Measurements from ENCODE around the gene ZNF436. TPM values are rescaled to one million over a fixed set of nuclear protein-coding genes. Genes with fewer than 3 reads are reported as not detected.

The ZNF436 gene
- total RNA-seq, 5 donors from 2014 or later (not counting 1 experiment from before 2014, with no cell fraction given), result 4.6 to 9.8 (median 9.3) TPM

- H3K36me3 ChIP-seq (ENCODE audit: control insufficient read depth in 2 of 2, extremely low read depth in 1 of 2, insufficient read depth in 1 of 2, low read length in 1 of 2), result peaks cover 0 to 23% of the 10 kb centered on the region in 2 donors
- H3K4me3 ChIP-seq (ENCODE audit: control insufficient read depth in 1 of 2, extremely low read depth in 1 of 2, low read length in 1 of 2), result no peak overlapping the region
- no peak overlapping the region for H3K27ac ChIP-seq (ENCODE audit: low read length)
- ATAC-seq (replicated peaks in 1 of 4) (no peak), DNase-seq (no peak)
- H3K4me1 Mint-ChIP-seq, result peaks cover 58 to 66% (median 61%) of the 10 kb centered on the region in 3 donors
- peak overlapping the region; percentile 15 to 97 (median 49) for H3K4me3 Mint-ChIP-seq
- CTCF ChIA-PET, result interaction anchor here in 1 of 2 donors (1.5 to 1.8 kb wide), 2 partner anchors 10 to 20 kb away, joined by 4 to 7 read pairs; no protein-coding TSS in a partner anchor
- peak overlapping the region; percentile 30 to 51 for H3K27ac Mint-ChIP-seq
- no peaks in the 10 kb centered on the region for H3K27me3 ChIP-seq (replicated peaks in 1 of 2; ENCODE audit: control insufficient read depth in 2 of 2, extremely low read depth in 1 of 2, insufficient read depth in 2 of 2, low read length in 1 of 2)
- 78% methylated on average over 3 of the region's 4 CpGs for WGBS (ENCODE audit: insufficient coverage)
- no peaks in the 10 kb centered on the region for H3K27me3 Mint-ChIP-seq
- no peaks in the 10 kb centered on the region for H3K9me3 Mint-ChIP-seq
- H3K36me3 Mint-ChIP-seq, result peaks cover 24% of the 10 kb centered on the region
- POLR2A ChIA-PET, result interaction anchor here (0.6 to 0.9 kb wide), 3 partner anchors 20 to 58 kb away, joined by 3 to 4 read pairs (median 3); no protein-coding TSS in a partner anchor
- no peaks in the 10 kb centered on the region for H3K9me3 ChIP-seq
- peaks cover 10 to 43% of the 10 kb centered on the region in 2 experiments for H3K4me1 ChIP-seq (ENCODE audit: control insufficient read depth in 1 of 2, extremely low read depth in 1 of 2, insufficient read depth in 2 of 2, low read length in 2 of 2)
Observed at GRCh38 chr1:23339632-23340031, 30.0 kb downstream of the ZNF436 start.

- peak overlapping the region in 1 of 2 donors; percentile 45 for H3K27ac Mint-ChIP-seq
- POLR2A ChIA-PET, result interaction anchor here in 1 of 2 donors (0.6 to 1.1 kb wide), 3 partner anchors 10 to 30 kb away, joined by 4 to 10 read pairs (median 4); no protein-coding TSS in a partner anchor
- peaks cover 37% of the 10 kb centered on the region for H3K36me3 Mint-ChIP-seq
- H3K4me3 Mint-ChIP-seq, result no peak overlapping the region
- H3K9me3 Mint-ChIP-seq, result no peaks in the 10 kb centered on the region
- ATAC-seq (replicated peaks in 1 of 4) (no peak), DNase-seq (no peak)
- Histone ChIP-seq H3K36me3 (ENCODE audit: control insufficient read depth in 2 of 2, extremely low read depth in 1 of 2, insufficient read depth in 1 of 2, low read length in 1 of 2) (peaks cover 0 to 36% of the 10 kb centered on the region in 2 donors), H3K4me3 (ENCODE audit: control insufficient read depth in 1 of 2, extremely low read depth in 1 of 2, low read length in 1 of 2) (no peak overlapping the region), H3K27ac (ENCODE audit: low read length) (no peak overlapping the region), H3K9me3 (no peaks in the 10 kb centered on the region), H3K27me3 (replicated peaks in 1 of 2; ENCODE audit: control insufficient read depth in 2 of 2, extremely low read depth in 1 of 2, insufficient read depth in 2 of 2, low read length in 1 of 2) (no peaks in the 10 kb centered on the region), H3K4me1 (ENCODE audit: control insufficient read depth in 1 of 2, extremely low read depth in 1 of 2, insufficient read depth in 2 of 2, low read length in 2 of 2) (peaks cover 9 to 39% of the 10 kb centered on the region in 2 experiments)
- CTCF ChIA-PET, result interaction anchor here in 1 of 2 donors (0.6 kb wide), 1 partner anchor 1310 kb away, joined by 3 read pairs; no protein-coding TSS in a partner anchor
- WGBS (ENCODE audit: insufficient coverage), result no CpG with 5 or more reads among the region's 2 CpGs
- peaks cover 55 to 69% (median 58%) of the 10 kb centered on the region in 3 donors for H3K4me1 Mint-ChIP-seq
- H3K27me3 Mint-ChIP-seq, result no peaks in the 10 kb centered on the region
Observed at GRCh38 chr1:23337869-23338268, 31.8 kb downstream of the ZNF436 start.

GRCh38 chr1:23331713-23332112 lies 37.9 kb downstream of the ZNF436 start:
- Mint-ChIP-seq H3K27ac (no peak overlapping the region), H3K9me3 (no peaks in the 10 kb centered on the region), H3K4me3 (no peak overlapping the region), H3K27me3 (no peaks in the 10 kb centered on the region), H3K36me3 (peaks cover 51% of the 10 kb centered on the region), H3K4me1 (peaks cover 11 to 34% (median 29%) of the 10 kb centered on the region in 3 donors)
- H3K4me3 ChIP-seq (ENCODE audit: control insufficient read depth in 1 of 2, extremely low read depth in 1 of 2, low read length in 1 of 2), result no peak overlapping the region
- H3K4me1 ChIP-seq (ENCODE audit: control insufficient read depth in 1 of 2, extremely low read depth in 1 of 2, insufficient read depth in 2 of 2, low read length in 2 of 2), result no peaks in the 10 kb centered on the region
- H3K27ac ChIP-seq (ENCODE audit: low read length), result no peak overlapping the region
- POLR2A ChIA-PET, result interaction anchor here in 1 of 2 donors (0.7 kb wide), 1 partner anchor 1488 kb away, joined by 3 read pairs; no protein-coding TSS in a partner anchor
- peaks cover 4 to 75% of the 10 kb centered on the region in 2 donors for H3K36me3 ChIP-seq (ENCODE audit: control insufficient read depth in 2 of 2, extremely low read depth in 1 of 2, insufficient read depth in 1 of 2, low read length in 1 of 2)
- CTCF ChIA-PET, result interaction anchor here (0.6 to 0.7 kb wide), 2 partner anchors 13 to 222 kb away, joined by 3 to 4 read pairs; no protein-coding TSS in a partner anchor
- H3K27me3 ChIP-seq (replicated peaks in 1 of 2; ENCODE audit: control insufficient read depth in 2 of 2, extremely low read depth in 1 of 2, insufficient read depth in 2 of 2, low read length in 1 of 2), result no peaks in the 10 kb centered on the region
- H3K9me3 ChIP-seq, result no peaks in the 10 kb centered on the region
- WGBS (ENCODE audit: insufficient coverage), result 97% methylated on average over 6 of the region's 8 CpGs
- ATAC-seq (replicated peaks in 1 of 4) (no peak), DNase-seq (no peak)

GRCh38 chr1:23330846-23331245 lies 38.8 kb downstream of the ZNF436 start:
- WGBS (ENCODE audit: insufficient coverage), result 100% methylated on average over 1 of the region's 1 CpG
- CTCF ChIA-PET, result interaction anchor here in 1 of 2 donors (1.3 kb wide), 1 partner anchor 9 kb away, joined by 4 read pairs; no protein-coding TSS in a partner anchor
- no peaks in the 10 kb centered on the region for H3K4me1 ChIP-seq (ENCODE audit: control insufficient read depth in 1 of 2, extremely low read depth in 1 of 2, insufficient read depth in 2 of 2, low read length in 2 of 2)
- H3K4me1 Mint-ChIP-seq, result peaks cover 18 to 39% (median 33%) of the 10 kb centered on the region in 3 donors
- peaks cover 56% of the 10 kb centered on the region for H3K36me3 Mint-ChIP-seq
- no peak overlapping the region for H3K4me3 ChIP-seq (ENCODE audit: control insufficient read depth in 1 of 2, extremely low read depth in 1 of 2, low read length in 1 of 2)
- no peaks in the 10 kb centered on the region for H3K27me3 ChIP-seq (replicated peaks in 1 of 2; ENCODE audit: control insufficient read depth in 2 of 2, extremely low read depth in 1 of 2, insufficient read depth in 2 of 2, low read length in 1 of 2)
- H3K9me3 Mint-ChIP-seq, result no peaks in the 10 kb centered on the region
- DNase-seq (no peak), ATAC-seq (replicated peaks in 1 of 4) (no peak)
- peaks cover 4 to 80% of the 10 kb centered on the region in 2 donors for H3K36me3 ChIP-seq (ENCODE audit: control insufficient read depth in 2 of 2, extremely low read depth in 1 of 2, insufficient read depth in 1 of 2, low read length in 1 of 2)
- POLR2A ChIA-PET, result no interaction called here
- H3K27ac Mint-ChIP-seq, result no peak overlapping the region
- H3K9me3 ChIP-seq, result no peaks in the 10 kb centered on the region
- no peak overlapping the region for H3K4me3 Mint-ChIP-seq
- H3K27me3 Mint-ChIP-seq, result no peaks in the 10 kb centered on the region
- no peak overlapping the region for H3K27ac ChIP-seq (ENCODE audit: low read length)

DNA sequence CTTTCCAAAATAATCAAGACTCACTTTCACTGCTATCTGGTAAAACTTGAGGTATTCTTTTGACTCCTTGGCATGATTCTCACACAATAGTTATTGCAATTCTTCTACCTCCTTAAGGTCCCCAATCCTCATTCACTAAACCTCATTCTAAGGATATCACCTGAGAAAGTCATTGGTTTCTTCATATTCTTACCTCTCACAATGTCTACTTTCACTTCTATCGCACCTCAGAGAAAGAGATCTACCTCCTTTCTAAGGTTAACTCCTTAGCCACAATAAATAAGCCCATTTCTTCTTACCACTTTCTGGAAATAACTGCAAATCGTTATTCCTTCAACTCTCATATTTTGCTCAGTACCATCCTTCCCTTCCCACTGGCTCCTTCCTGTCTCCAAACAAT lies 44.2 kb downstream of the ZNF436 start:
- Mint-ChIP-seq H3K4me1 (peaks cover 27 to 36% (median 33%) of the 10 kb centered on the region in 3 donors), H3K36me3 (peaks cover 47% of the 10 kb centered on the region), H3K27me3 (no peaks in the 10 kb centered on the region), H3K27ac (peak overlapping the region in 1 of 2 donors; percentile 14), H3K9me3 (no peaks in the 10 kb centered on the region), H3K4me3 (no peak overlapping the region)
- no peak for DNase-seq
- H3K27me3 ChIP-seq (replicated peaks in 1 of 2; ENCODE audit: control insufficient read depth in 2 of 2, extremely low read depth in 1 of 2, insufficient read depth in 2 of 2, low read length in 1 of 2), result no peaks in the 10 kb centered on the region
- no peak overlapping the region for H3K27ac ChIP-seq (ENCODE audit: low read length)
- WGBS (ENCODE audit: insufficient coverage), result 91% methylated on average over 1 of the region's 2 CpGs
- ATAC-seq (replicated peaks in 1 of 4), result no peak
- H3K4me1 ChIP-seq (ENCODE audit: control insufficient read depth in 1 of 2, extremely low read depth in 1 of 2, insufficient read depth in 2 of 2, low read length in 2 of 2), result no peaks in the 10 kb centered on the region
- ChIA-PET POLR2A (no interaction called here), CTCF (no interaction called here)
- H3K4me3 ChIP-seq (ENCODE audit: control insufficient read depth in 1 of 2, extremely low read depth in 1 of 2, low read length in 1 of 2), result no peak overlapping the region
- H3K36me3 ChIP-seq (ENCODE audit: control insufficient read depth in 2 of 2, extremely low read depth in 1 of 2, insufficient read depth in 1 of 2, low read length in 1 of 2), result peaks cover 6 to 49% of the 10 kb centered on the region in 2 donors
- no peaks in the 10 kb centered on the region for H3K9me3 ChIP-seq

DNA sequence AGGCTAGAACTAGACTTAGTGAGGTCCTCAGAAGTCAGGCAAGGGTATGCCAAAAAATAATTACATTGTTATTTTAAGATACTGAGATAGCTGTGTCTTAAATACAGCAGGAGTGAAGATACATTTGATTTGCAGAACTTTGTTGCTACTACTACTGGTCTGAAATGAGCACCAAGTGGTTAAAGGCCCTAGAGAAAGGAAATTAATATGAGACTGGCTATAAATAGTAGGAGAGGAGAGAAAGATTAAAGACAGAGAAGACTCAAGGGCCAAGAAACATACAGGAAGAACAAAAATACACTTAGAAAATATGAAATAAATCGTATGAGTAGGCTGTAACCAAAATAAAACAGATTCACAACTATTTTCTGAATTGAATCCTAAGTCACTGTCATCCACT lies 46.9 kb downstream of the ZNF436 start:
- H3K27me3 Mint-ChIP-seq, result no peaks in the 10 kb centered on the region
- Histone ChIP-seq H3K4me1 (ENCODE audit: control insufficient read depth in 1 of 2, extremely low read depth in 1 of 2, insufficient read depth in 2 of 2, low read length in 2 of 2) (no peaks in the 10 kb centered on the region), H3K27ac (ENCODE audit: low read length) (no peak overlapping the region), H3K9me3 (no peaks in the 10 kb centered on the region), H3K27me3 (replicated peaks in 1 of 2; ENCODE audit: control insufficient read depth in 2 of 2, extremely low read depth in 1 of 2, insufficient read depth in 2 of 2, low read length in 1 of 2) (no peaks in the 10 kb centered on the region), H3K4me3 (ENCODE audit: control insufficient read depth in 1 of 2, extremely low read depth in 1 of 2, low read length in 1 of 2) (no peak overlapping the region), H3K36me3 (ENCODE audit: control insufficient read depth in 2 of 2, extremely low read depth in 1 of 2, insufficient read depth in 1 of 2, low read length in 1 of 2) (peaks cover 3 to 53% of the 10 kb centered on the region in 2 donors)
- H3K4me3 Mint-ChIP-seq, result no peak overlapping the region
- peaks cover 49% of the 10 kb centered on the region for H3K36me3 Mint-ChIP-seq
- WGBS (ENCODE audit: insufficient coverage), result no CpG with 5 or more reads among the region's 1 CpG
- no peaks in the 10 kb centered on the region for H3K9me3 Mint-ChIP-seq
- peaks cover 20 to 33% (median 26%) of the 10 kb centered on the region in 3 donors for H3K4me1 Mint-ChIP-seq
- DNase-seq, result no peak
- ChIA-PET CTCF (no interaction called here), POLR2A (no interaction called here)
- no peak for ATAC-seq (replicated peaks in 1 of 4)
- H3K27ac Mint-ChIP-seq, result no peak overlapping the region
